Panc1 (cell line): ENCODE data around the gene LYRM4.

Experiments used
- CTCF ChIP-seq: fragments of 450-650 bp; IDR thresholded peaks from 2 replicates; pipeline ENCODE4 v1.5.1; 2017; ENCODE audit warnings: mild to moderate bottlenecking
- POLR2AphosphoS5 ChIP-seq: IDR thresholded peaks from 2 replicates; pipeline ENCODE4 v1.6.1; 2012; ENCODE audit warnings: mild to moderate bottlenecking, low read depth, low read length, moderate library complexity
- REST ChIP-seq, 2 experiments: IDR thresholded peaks; 2 replicates each; pipeline ENCODE4 v1.6.1; 2011 to 2012; ENCODE audit warnings: low read depth in 2 of 2, control low read depth in 1 of 2, low read length in 1 of 2, mild to moderate bottlenecking in 1 of 2, moderate library complexity in 1 of 2; ENCODE audit not compliant: insufficient read depth in 1 of 2
- TCF7L2 ChIP-seq: IDR thresholded peaks from 2 replicates; pipeline ENCODE4 v1.6.1; 2011; ENCODE audit warnings: mild to moderate bottlenecking, low read depth, low read length, inconsistent platforms

DNA sequence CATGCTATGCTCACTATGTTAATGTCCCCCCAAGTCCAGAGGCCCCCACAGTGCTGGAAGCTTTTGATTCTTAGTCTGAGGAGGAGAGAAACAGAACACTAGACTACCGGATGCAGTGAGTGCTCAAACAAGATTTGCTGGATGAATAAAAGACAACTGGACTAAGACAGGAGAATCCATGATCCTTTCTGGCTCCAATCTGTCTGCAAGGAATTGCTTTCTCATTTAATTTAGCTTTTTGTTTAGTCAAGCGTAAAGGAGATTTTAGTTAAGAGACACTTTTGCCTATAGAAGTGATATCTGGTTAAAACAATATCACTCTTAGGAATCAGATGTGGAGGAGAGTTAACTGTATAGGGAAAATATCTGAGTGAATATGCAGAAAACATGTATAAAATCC lies 13.5 kb downstream of the LYRM4 start:
- no peak for TF ChIP-seq POLR2AphosphoS5
- TF ChIP-seq CTCF, result no peak
- no peak for TF ChIP-seq REST (IDR thresholded peaks at IDR 0.05; ENCODE audit: insufficient read depth in 1 of 2, low read depth in 2 of 2, low read length in 1 of 2)
- TF ChIP-seq TCF7L2, result no peak
